ENCODE data around the gene SLC25A44. TPM values are rescaled to one million over a fixed set of nuclear protein-coding genes. Genes with fewer than 3 reads are reported as not detected.

The SLC25A44 gene
- total and polyA plus RNA-seq, 2 of the 8 experiments (the other 6 are each of a cell fraction or from before 2014, with no cell fraction given), result 23.4 to 32.1 TPM

GRCh38 chr1:156160743-156161171 lies 33.1 kb upstream of the SLC25A44 start (continued):
- TF ChIP-seq CHD2 (IDR thresholded peaks at IDR 0.05; ENCODE audit: low read length), result no peak
- TF ChIP-seq CREB1 (IDR thresholded peaks at IDR 0.05), result peak; percentile 44; the same call in 1 of the 2 replicates
- TF ChIP-seq RXRA (IDR thresholded peaks at IDR 0.05; ENCODE audit: insufficient read depth, low read depth, low read length), result no peak
- TF ChIP-seq YY1 (IDR thresholded peaks at IDR 0.05; ENCODE audit: low read depth, low read length), result no peak
- TF ChIP-seq JUND (IDR thresholded peaks at IDR 0.05; ENCODE audit: low read length), result no peak
- TF ChIP-seq, protein P1, sequence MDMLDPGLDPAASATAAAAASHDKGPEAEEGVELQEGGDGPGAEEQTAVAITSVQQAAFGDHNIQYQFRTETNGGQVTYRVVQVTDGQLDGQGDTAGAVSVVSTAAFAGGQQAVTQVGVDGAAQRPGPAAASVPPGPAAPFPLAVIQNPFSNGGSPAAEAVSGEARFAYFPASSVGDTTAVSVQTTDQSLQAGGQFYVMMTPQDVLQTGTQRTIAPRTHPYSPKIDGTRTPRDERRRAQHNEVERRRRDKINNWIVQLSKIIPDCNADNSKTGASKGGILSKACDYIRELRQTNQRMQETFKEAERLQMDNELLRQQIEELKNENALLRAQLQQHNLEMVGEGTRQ (IDR thresholded peaks at IDR 0.05; ENCODE audit: low read length), result no peak
- TF ChIP-seq SIN3A (conservative IDR thresholded peaks at IDR 0.05 in 1 of 2, IDR thresholded peaks at IDR 0.05 in 1 of 2; ENCODE audit: low read depth in 1 of 2, low read length in 2 of 2), result no peak
- no peak for TF ChIP-seq CHD1 (IDR thresholded peaks at IDR 0.05; ENCODE audit: low read depth, low read length)
- no peak for TF ChIP-seq CEBPB (IDR thresholded peaks at IDR 0.05; ENCODE audit: low read depth, low read length)
- TF ChIP-seq, protein P2, sequence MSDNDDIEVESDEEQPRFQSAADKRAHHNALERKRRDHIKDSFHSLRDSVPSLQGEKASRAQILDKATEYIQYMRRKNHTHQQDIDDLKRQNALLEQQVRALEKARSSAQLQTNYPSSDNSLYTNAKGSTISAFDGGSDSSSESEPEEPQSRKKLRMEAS (IDR thresholded peaks at IDR 0.05), result peak; percentile 41; the same call in 1 of the 2 replicates
- no peak for TF ChIP-seq GABPA (IDR thresholded peaks at IDR 0.05; ENCODE audit: borderline replicate concordance, insufficient read depth, low read length)
